ENCODE data around the gene RINT1.
A peak's percentile ranks its signal among the peaks of the same experiment; 100 is the strongest.

Gene RINT1

DNA sequence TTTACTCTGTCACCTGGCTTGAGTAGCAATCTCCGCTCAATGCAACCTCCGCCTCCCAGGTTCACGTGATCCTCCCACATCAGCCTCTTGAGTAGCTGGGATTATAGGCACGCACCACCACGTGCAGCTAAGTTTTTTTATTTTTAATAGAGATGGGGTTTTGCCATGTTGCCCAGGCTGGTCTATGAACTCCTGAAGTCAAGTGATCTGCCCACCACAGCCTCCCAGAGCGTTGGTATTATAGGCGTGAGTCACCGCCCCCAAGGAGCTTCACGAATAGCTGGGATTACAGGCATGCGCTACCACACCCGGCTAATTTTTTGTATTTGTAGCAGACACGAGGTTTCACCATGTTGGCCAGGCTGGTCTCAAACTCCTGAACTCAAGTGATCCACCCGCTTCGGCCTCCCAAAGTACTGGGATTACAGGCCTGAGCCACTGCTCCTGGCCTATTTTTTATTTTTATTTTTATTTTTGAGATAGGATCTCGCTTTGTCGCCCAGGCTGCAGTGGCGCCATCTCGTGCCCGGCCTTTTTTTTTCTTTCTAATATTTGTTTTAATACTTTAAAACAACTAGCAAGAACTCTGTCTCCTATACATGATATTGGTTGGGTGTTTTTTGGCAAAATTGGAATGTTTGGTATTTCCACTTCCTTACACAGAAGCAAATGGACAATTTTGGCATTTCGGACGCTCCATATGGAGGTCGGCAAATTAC lies 48.2 kb downstream of the RINT1 start:
- H3K36me3 ChIP-seq (ENCODE audit: control insufficient read depth in 2 of 2, insufficient read depth in 2 of 2, low read length in 2 of 2) = no peaks in the 10 kb centered on the region

DNA sequence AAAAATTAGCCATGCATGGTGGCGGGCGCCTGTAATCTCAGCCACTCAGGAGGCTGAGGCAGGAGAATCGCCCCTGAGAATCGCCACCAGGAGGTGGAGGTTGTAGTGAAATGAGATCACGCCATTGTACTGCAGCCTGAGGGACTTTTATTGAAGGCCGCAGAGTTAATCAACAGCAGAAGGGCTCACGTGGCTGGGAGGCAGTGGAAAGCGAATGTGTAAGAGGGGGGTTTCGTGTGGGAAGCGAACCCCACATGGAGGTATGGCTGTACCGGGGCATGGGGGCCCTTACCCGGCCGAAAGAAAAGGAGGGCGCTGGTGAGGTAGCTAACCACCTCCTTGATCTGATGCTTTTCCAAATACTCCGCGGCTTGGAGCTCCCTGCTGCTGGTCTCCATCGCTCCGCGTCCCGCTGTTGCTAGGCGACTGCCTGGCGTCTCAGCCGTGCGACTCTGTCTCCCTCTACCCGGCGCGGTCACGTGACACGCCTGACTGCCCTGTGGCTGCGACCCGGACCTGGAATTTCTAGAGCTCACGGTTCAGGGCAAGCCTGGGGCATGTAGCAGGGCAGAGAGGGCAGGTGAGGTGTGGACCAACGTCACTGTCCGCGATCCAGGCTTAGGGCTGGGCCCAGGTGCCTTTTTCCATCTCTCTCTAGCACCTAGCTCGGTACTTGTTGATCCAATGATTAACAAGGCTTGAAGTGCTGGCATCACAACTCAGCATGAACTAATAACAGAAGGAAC lies 49.2 kb downstream of the RINT1 start, which contains the start of gene EFCAB10:
EFCAB10 (minus strand) TSS at position 428 of the 746 bp plus-strand sequence; CDS start at position 398, 30 bp downstream.
- peaks cover 0 to 3% of the 10 kb centered on the region in 2 donors for H3K27me3 ChIP-seq (ENCODE audit: control insufficient read depth in 2 of 2, insufficient read depth in 2 of 2, low read length in 2 of 2)
- H3K9me3 ChIP-seq (ENCODE audit: control insufficient read depth in 2 of 2, low read length in 2 of 2) = no peaks in the 10 kb centered on the region
- H3K9ac ChIP-seq (ENCODE audit: low read depth in 1 of 2, low read length in 2 of 2) = no peak within 1 kb of the TSS
- no peaks in the 10 kb centered on the region for H3K36me3 ChIP-seq (ENCODE audit: control insufficient read depth in 2 of 2, insufficient read depth in 2 of 2, low read length in 2 of 2)
- H3K4me1 ChIP-seq (ENCODE audit: control insufficient read depth in 2 of 2, insufficient read depth in 2 of 2, low read length in 2 of 2) = peaks cover 0 to 5% of the 10 kb centered on the region in 2 donors
- H3K4me3 ChIP-seq (ENCODE audit: low read length in 2 of 2) = peak within 1 kb of the TSS; percentile 31 to 65
- H3K27ac ChIP-seq (ENCODE audit: low read depth in 2 of 2, low read length in 2 of 2) = no peak within 1 kb of the TSS

More for the DNA sequence above, 48.2 kb downstream of the RINT1 start:
- Histone ChIP-seq H3K27me3 (ENCODE audit: control insufficient read depth in 2 of 2, insufficient read depth in 2 of 2, low read length in 2 of 2) (peaks cover 0 to 3% of the 10 kb centered on the region in 2 donors), H3K4me3 (ENCODE audit: low read length in 2 of 2) (no peak overlapping the region), H3K9ac (ENCODE audit: low read depth in 1 of 2, low read length in 2 of 2) (no peak overlapping the region), H3K4me1 (ENCODE audit: control insufficient read depth in 2 of 2, insufficient read depth in 2 of 2, low read length in 2 of 2) (peaks cover 0 to 5% of the 10 kb centered on the region in 2 donors), H3K9me3 (ENCODE audit: control insufficient read depth in 2 of 2, low read length in 2 of 2) (no peaks in the 10 kb centered on the region), H3K27ac (ENCODE audit: low read depth in 2 of 2, low read length in 2 of 2) (no peak overlapping the region)

DNA sequence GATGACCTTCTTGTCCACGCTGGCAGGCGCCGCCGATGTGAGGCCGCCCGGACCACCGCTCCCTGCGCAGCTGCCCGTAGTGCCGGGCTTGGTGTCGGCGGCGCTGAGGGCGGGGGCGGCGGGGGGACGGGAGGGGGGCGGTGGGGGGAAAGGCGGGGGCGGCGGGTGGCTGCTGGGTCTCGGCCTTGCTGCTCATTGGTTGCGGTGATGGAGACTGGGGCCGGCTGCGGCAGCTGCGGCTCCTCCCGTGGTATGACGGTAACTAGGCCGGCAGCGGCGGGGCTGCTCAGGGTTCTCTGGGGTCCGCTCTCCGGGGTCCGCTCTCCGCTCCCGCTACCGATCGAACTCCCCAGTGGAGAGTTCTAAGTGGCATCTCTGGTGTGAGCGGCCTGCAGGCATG lies 51.1 kb downstream of the RINT1 start:
- Histone ChIP-seq H3K9ac (ENCODE audit: low read depth in 1 of 2, low read length in 2 of 2) (no peak overlapping the region), H3K36me3 (ENCODE audit: control insufficient read depth in 2 of 2, insufficient read depth in 2 of 2, low read length in 2 of 2) (no peaks in the 10 kb centered on the region), H3K9me3 (ENCODE audit: control insufficient read depth in 2 of 2, low read length in 2 of 2) (no peaks in the 10 kb centered on the region), H3K4me3 (ENCODE audit: low read length in 2 of 2) (no peak overlapping the region), H3K27ac (ENCODE audit: low read depth in 2 of 2, low read length in 2 of 2) (no peak overlapping the region), H3K27me3 (ENCODE audit: control insufficient read depth in 2 of 2, insufficient read depth in 2 of 2, low read length in 2 of 2) (peaks cover 0 to 3% of the 10 kb centered on the region in 2 donors), H3K4me1 (ENCODE audit: control insufficient read depth in 2 of 2, insufficient read depth in 2 of 2, low read length in 2 of 2) (peaks cover 0 to 5% of the 10 kb centered on the region in 2 donors)

DNA sequence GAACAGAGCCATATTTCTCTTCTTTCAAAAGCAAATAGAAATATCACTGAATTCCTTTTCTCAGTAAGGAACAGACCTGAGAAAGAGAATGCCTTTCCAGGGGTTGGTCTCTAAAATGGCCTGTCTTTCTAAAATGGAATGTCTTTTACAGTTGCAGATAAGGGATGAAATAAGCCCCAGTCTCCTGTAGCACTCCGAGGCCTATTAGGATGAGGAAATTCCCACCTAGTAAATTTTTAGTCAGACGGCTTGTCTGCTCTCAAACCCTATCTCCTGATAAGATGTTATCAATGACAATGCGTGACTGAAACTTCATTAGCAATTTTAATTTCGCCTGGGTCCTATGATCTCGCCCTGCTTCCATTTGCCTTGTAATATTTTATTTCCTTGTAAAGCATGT lies 52.2 kb downstream of the RINT1 start:
- H3K27me3 ChIP-seq (ENCODE audit: control insufficient read depth in 2 of 2, insufficient read depth in 2 of 2, low read length in 2 of 2) = peaks cover 0 to 3% of the 10 kb centered on the region in 2 donors
- no peaks in the 10 kb centered on the region for H3K9me3 ChIP-seq (ENCODE audit: control insufficient read depth in 2 of 2, low read length in 2 of 2)
- H3K36me3 ChIP-seq (ENCODE audit: control insufficient read depth in 2 of 2, insufficient read depth in 2 of 2, low read length in 2 of 2) = no peaks in the 10 kb centered on the region
- no peak overlapping the region for H3K9ac ChIP-seq (ENCODE audit: low read depth in 1 of 2, low read length in 2 of 2)
- peaks cover 0 to 5% of the 10 kb centered on the region in 2 donors for H3K4me1 ChIP-seq (ENCODE audit: control insufficient read depth in 2 of 2, insufficient read depth in 2 of 2, low read length in 2 of 2)
- no peak overlapping the region for H3K27ac ChIP-seq (ENCODE audit: low read depth in 2 of 2, low read length in 2 of 2)
- no peak overlapping the region for H3K4me3 ChIP-seq (ENCODE audit: low read length in 2 of 2)

DNA sequence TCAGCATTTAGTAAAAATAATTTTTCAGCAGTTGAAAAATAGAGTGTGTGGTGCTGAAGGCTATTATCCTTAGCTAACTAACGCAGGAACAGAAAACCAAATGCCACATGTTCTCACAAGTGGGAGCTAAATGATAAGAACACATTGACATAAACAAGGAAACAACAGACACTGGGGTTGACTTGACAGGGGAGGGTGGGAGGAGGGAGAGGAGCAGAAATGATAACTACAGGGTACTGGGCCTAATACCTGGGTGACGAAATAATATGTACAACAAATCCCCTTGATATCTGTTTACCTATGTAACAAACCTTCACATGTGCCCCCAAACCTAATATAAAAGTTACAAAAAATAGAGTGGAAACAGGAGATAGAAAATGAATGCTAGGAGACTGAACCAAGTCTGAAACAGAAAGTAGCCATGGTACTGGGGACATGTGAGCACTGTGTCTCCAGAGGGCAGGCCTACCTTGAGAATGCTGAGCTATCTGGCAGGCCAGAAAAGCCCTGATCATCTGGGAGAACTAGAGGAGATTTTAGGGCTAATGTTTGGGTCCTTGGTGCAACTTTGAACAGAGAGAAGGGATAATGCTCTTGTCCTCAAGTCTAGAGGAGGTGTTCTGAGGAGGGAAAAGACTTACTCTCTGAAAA lies 54.0 kb downstream of the RINT1 start:
- H3K9ac ChIP-seq (ENCODE audit: low read depth in 1 of 2, low read length in 2 of 2) = no peak overlapping the region
- no peaks in the 10 kb centered on the region for H3K36me3 ChIP-seq (ENCODE audit: control insufficient read depth in 2 of 2, insufficient read depth in 2 of 2, low read length in 2 of 2)
- H3K27me3 ChIP-seq (ENCODE audit: control insufficient read depth in 2 of 2, insufficient read depth in 2 of 2, low read length in 2 of 2) = peaks cover 0 to 3% of the 10 kb centered on the region in 2 donors
- H3K4me3 ChIP-seq (ENCODE audit: low read length in 2 of 2) = no peak overlapping the region
- no peak overlapping the region for H3K27ac ChIP-seq (ENCODE audit: low read depth in 2 of 2, low read length in 2 of 2)
- H3K4me1 ChIP-seq (ENCODE audit: control insufficient read depth in 2 of 2, insufficient read depth in 2 of 2, low read length in 2 of 2) = peaks cover 2 to 5% of the 10 kb centered on the region in 2 donors
- no peaks in the 10 kb centered on the region for H3K9me3 ChIP-seq (ENCODE audit: control insufficient read depth in 2 of 2, low read length in 2 of 2)

DNA sequence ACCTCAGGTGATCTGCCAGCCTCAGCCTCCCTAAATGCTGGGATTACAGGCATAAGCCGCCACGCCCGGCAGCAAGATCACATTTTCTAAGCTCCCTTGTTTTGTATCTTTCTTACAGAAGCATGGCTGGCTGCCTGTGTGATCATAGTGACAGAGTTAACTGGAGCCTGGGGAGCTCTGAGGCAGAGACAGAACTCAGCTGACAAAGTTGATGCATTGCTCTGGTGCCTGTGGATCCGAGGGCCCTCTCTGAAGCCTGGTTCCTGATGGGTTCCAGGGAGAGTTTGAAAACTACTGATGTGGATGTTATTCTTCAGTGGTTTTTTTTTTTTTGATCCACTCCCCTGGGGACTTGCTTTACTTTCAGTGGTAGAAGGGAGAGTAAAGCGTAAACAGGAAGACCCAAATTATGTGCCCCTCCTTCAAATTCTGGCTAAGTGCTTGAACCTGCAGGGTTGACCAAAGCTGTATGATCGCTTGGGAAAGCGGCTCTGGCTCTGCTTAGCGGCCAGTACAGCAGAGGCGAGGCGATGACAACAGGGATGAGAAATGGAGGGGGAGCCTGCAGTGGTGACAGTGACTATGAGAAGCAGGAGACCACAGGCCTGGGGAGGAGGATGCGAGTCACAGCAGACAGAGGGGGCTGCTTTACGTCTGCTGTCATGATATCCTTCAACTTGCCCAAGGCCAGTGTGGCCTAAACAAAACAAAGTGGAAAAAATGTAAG lies 56.1 kb downstream of the RINT1 start:
- Histone ChIP-seq H3K36me3 (ENCODE audit: control insufficient read depth in 2 of 2, insufficient read depth in 2 of 2, low read length in 2 of 2) (no peaks in the 10 kb centered on the region), H3K9ac (ENCODE audit: low read depth in 1 of 2, low read length in 2 of 2) (no peak overlapping the region), H3K9me3 (ENCODE audit: control insufficient read depth in 2 of 2, low read length in 2 of 2) (no peaks in the 10 kb centered on the region), H3K27ac (ENCODE audit: low read depth in 2 of 2, low read length in 2 of 2) (no peak overlapping the region), H3K4me1 (ENCODE audit: control insufficient read depth in 2 of 2, insufficient read depth in 2 of 2, low read length in 2 of 2) (peaks cover 0 to 2% of the 10 kb centered on the region in 2 donors), H3K4me3 (ENCODE audit: low read length in 2 of 2) (no peak overlapping the region), H3K27me3 (ENCODE audit: control insufficient read depth in 2 of 2, insufficient read depth in 2 of 2, low read length in 2 of 2) (no peaks in the 10 kb centered on the region)

DNA sequence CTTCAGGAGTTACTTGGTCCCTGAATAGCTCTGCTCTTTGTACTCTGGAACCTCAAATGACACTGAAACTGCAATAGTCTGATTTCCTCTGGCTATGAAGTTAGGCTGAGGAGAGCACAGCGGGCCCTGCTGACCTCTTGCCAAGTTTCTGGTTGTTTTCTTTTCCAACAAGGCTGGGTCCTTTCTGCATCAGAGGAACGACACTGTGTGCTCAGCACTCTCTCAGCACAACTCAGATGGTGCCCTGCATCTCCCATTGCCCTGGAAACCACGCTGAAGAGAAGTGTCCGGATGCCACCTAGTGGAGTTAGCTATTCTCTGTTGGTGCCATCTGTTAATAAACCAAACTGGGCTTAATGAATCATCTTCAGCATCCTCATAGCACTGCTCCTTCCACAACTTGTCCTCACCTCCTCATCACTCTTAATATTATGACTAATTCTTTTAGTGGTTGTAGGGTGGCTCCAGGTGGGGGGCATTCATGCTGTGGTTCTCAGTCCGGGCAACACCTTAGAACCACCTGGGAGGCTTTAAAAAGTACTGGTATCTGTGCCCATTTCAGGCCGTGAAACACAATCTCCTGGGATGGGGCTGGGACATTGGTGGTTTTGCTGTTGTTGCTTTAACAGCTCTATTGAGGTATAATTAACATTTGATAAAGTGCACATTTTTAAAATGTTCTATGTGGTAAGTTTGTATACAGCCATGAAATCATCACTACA lies 57.5 kb downstream of the RINT1 start:
- no peak overlapping the region for H3K9ac ChIP-seq (ENCODE audit: low read depth in 1 of 2, low read length in 2 of 2)
- no peaks in the 10 kb centered on the region for H3K36me3 ChIP-seq (ENCODE audit: control insufficient read depth in 2 of 2, insufficient read depth in 2 of 2, low read length in 2 of 2)
- H3K4me1 ChIP-seq (ENCODE audit: control insufficient read depth in 2 of 2, insufficient read depth in 2 of 2, low read length in 2 of 2) = peaks cover 0 to 2% of the 10 kb centered on the region in 2 donors
- no peak overlapping the region for H3K4me3 ChIP-seq (ENCODE audit: low read length in 2 of 2)
- no peaks in the 10 kb centered on the region for H3K9me3 ChIP-seq (ENCODE audit: control insufficient read depth in 2 of 2, low read length in 2 of 2)
- no peaks in the 10 kb centered on the region for H3K27me3 ChIP-seq (ENCODE audit: control insufficient read depth in 2 of 2, insufficient read depth in 2 of 2, low read length in 2 of 2)
- no peak overlapping the region for H3K27ac ChIP-seq (ENCODE audit: low read depth in 2 of 2, low read length in 2 of 2)

DNA sequence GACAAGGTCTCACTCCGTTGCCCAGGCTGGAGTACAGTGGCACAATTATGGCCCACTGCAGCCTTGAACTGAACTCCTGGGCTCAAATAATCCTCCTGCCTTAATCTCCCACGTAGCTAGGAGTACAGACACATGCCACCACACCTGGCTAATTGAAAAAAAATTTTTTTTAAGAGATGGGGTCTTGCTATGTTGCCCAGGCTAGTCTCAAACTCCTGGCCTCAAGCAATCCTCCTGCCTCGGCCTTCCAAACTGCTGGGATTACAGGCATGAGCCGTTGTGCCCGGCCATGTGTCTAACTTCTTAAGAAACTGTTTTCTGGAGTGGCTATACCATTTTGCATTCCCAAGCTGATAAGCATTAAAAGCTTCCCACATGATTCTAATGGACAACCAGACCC lies 58.8 kb downstream of the RINT1 start:
- Histone ChIP-seq H3K4me1 (ENCODE audit: control insufficient read depth in 2 of 2, insufficient read depth in 2 of 2, low read length in 2 of 2) (peaks cover 0 to 2% of the 10 kb centered on the region in 2 donors), H3K27ac (ENCODE audit: low read depth in 2 of 2, low read length in 2 of 2) (no peak overlapping the region), H3K9ac (ENCODE audit: low read depth in 1 of 2, low read length in 2 of 2) (no peak overlapping the region), H3K27me3 (ENCODE audit: control insufficient read depth in 2 of 2, insufficient read depth in 2 of 2, low read length in 2 of 2) (no peaks in the 10 kb centered on the region), H3K4me3 (ENCODE audit: low read length in 2 of 2) (no peak overlapping the region), H3K9me3 (ENCODE audit: control insufficient read depth in 2 of 2, low read length in 2 of 2) (no peaks in the 10 kb centered on the region), H3K36me3 (ENCODE audit: control insufficient read depth in 2 of 2, insufficient read depth in 2 of 2, low read length in 2 of 2) (no peaks in the 10 kb centered on the region)

DNA sequence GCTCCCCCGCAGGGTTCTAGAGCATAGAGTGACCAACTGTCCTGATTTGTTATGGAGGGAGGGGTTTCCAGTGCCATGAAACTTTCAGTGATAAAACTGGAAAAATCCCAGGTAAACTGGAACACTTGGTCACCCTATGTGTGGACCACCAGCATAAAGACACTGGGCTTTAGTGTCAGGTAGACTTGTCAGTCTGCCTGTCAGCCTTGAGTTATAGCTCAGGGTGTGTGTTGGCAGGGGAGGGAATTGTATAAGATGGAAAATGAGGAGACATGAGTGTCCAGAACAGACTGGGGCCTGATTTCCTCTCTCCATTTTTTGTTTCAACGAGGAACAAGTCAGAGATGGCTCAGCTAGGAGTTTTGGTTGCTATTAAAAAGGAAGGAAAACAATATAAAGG lies 59.5 kb downstream of the RINT1 start:
- no peak overlapping the region for H3K9ac ChIP-seq (ENCODE audit: low read depth in 1 of 2, low read length in 2 of 2)
- H3K9me3 ChIP-seq (ENCODE audit: control insufficient read depth in 2 of 2, low read length in 2 of 2) = no peaks in the 10 kb centered on the region
- H3K4me3 ChIP-seq (ENCODE audit: low read length in 2 of 2) = no peak overlapping the region
- H3K4me1 ChIP-seq (ENCODE audit: control insufficient read depth in 2 of 2, insufficient read depth in 2 of 2, low read length in 2 of 2) = peaks cover 0 to 2% of the 10 kb centered on the region in 2 donors
- H3K27ac ChIP-seq (ENCODE audit: low read depth in 2 of 2, low read length in 2 of 2) = no peak overlapping the region
- no peaks in the 10 kb centered on the region for H3K36me3 ChIP-seq (ENCODE audit: control insufficient read depth in 2 of 2, insufficient read depth in 2 of 2, low read length in 2 of 2)
- no peaks in the 10 kb centered on the region for H3K27me3 ChIP-seq (ENCODE audit: control insufficient read depth in 2 of 2, insufficient read depth in 2 of 2, low read length in 2 of 2)
